Memory B cell (primary cell): ENCODE measurements around the gene MAFF.
"Not testable (repeated sequence)": the region's sequence is repeated elsewhere in the genome, so short reads cannot be mapped to it uniquely, and the experiment has no call there.

Experiments used
- ATAC-seq: fragments of 150-1000 bp; cut with Tn5 transposase; 2 replicates; pipeline ENCODE4 v1.10.0; 2021; ENCODE audit warnings: low read depth, mild to moderate bottlenecking, moderate library complexity
- DNase-seq, 2 donors: peaks; one replicate each; pipeline ENCODE4 v3.0.0; 2022; ENCODE audit warnings: low spot score in 2 of 2
- H3K27ac Mint-ChIP-seq: one replicate; pipeline ENCODE4 v1.8.0; 2022; ENCODE audit warnings: mild to moderate bottlenecking, moderate library complexity, mixed read lengths
- H3K27me3 Mint-ChIP-seq: one replicate; pipeline ENCODE4 v1.8.0; 2022; ENCODE audit warnings: mixed read lengths
- H3K36me3 Mint-ChIP-seq: one replicate; pipeline ENCODE4 v1.8.0; 2022; ENCODE audit warnings: mild to moderate bottlenecking, mixed read lengths
- H3K4me1 Mint-ChIP-seq: one replicate; pipeline ENCODE4 v1.8.0; 2022; ENCODE audit warnings: mixed read lengths
- H3K4me3 Mint-ChIP-seq: one replicate; pipeline ENCODE4 v1.8.0; 2022; ENCODE audit warnings: mild to moderate bottlenecking, moderate library complexity, mixed read lengths
- H3K9me3 Mint-ChIP-seq: one replicate; pipeline ENCODE4 v1.8.0; 2022; ENCODE audit warnings: mixed read lengths

MAFF gene

DNA sequence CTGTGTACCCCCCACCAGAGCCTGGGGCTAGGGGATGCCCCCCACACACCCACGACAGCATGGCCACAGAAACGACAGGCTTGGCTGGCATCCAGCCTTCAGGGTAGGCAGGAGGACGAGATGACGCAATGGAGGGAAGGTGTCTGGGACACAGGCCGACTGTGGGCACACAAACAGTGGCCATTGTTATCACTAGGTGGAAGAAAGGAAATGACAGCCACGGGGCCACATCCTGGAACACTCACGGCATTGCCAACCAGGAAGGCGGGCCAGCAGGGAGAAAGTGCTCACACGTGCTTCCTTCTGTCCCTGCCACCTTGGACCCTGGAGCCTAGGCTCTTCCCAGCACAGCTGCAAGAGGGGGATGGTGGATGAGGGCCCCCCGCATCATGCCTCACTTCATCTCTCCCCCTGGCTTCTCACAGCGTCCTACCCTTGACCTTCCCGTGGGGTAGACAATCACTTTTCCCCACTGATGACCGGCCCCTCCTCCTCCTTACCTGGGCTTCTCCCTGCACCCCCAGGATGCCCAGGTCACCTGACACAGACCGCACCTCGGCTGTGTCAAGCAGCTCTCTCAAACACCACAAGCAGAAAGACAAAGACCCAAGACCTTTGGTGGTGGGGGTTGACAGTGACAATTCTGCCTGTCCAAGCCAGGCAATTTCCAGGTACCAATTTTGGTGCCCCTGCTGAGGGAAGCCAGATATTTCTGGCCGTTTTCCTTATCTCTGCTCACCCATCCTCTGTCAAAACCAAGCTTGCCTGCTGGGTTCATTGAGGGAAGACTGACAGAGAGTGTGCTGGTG, 28.8 kb upstream of the MAFF start:
- H3K9me3 Mint-ChIP-seq, result no peaks in the 10 kb centered on the region
- ATAC-seq (no peak), DNase-seq (no peak)
- no peaks in the 10 kb centered on the region for H3K27me3 Mint-ChIP-seq
- no peak overlapping the region for H3K4me3 Mint-ChIP-seq
- H3K36me3 Mint-ChIP-seq, result peaks cover 7% of the 10 kb centered on the region
- peaks cover 10% of the 10 kb centered on the region for H3K4me1 Mint-ChIP-seq
- H3K27ac Mint-ChIP-seq, result no peak overlapping the region

DNA sequence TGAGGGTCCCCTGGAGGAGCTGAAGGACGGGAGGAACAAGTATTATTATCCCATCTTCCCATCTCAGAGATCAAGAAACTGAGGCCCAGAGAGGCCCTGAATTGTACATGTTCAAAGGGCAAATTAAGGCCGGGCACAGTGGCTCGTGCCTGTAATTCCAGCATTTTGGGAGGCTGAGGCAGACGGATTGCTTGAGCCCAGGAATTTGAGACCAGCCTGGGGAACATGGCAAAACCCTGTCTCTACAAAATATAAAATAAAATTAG, 28.2 kb upstream of the MAFF start:
- no peaks in the 10 kb centered on the region for H3K9me3 Mint-ChIP-seq
- no peaks in the 10 kb centered on the region for H3K27me3 Mint-ChIP-seq
- no peak for DNase-seq
- H3K36me3 Mint-ChIP-seq, result peaks cover 5% of the 10 kb centered on the region
- H3K27ac Mint-ChIP-seq, result no peak overlapping the region
- no peak for ATAC-seq
- peaks cover 10% of the 10 kb centered on the region for H3K4me1 Mint-ChIP-seq
- no peak overlapping the region for H3K4me3 Mint-ChIP-seq

DNA sequence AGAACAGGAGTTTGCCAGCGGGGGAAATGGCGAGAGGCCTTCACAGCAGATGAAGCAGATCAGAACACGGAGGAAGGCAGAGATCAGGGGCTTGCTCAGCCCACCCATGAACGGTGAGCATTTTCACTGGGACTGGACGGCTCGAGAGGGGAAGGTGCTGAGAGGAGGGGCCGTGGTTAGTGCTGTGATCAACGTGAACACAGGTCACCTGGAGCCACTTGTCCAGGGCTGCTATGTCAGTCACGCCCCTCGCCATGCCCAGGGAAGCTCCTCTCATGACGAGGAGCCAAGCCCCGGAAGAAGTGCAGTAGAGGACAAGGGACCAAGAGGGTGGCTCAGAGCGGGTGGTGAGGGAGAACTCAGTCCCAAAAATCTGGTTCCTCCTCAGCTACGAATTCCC, 27.2 kb upstream of the MAFF start:
- H3K27ac Mint-ChIP-seq, result peak overlapping the region; percentile 43
- peaks cover 13% of the 10 kb centered on the region for H3K4me1 Mint-ChIP-seq
- ATAC-seq (no peak), DNase-seq (no peak)
- no peaks in the 10 kb centered on the region for H3K27me3 Mint-ChIP-seq
- H3K9me3 Mint-ChIP-seq, result no peaks in the 10 kb centered on the region
- peaks cover 8% of the 10 kb centered on the region for H3K36me3 Mint-ChIP-seq
- no peak overlapping the region for H3K4me3 Mint-ChIP-seq

DNA sequence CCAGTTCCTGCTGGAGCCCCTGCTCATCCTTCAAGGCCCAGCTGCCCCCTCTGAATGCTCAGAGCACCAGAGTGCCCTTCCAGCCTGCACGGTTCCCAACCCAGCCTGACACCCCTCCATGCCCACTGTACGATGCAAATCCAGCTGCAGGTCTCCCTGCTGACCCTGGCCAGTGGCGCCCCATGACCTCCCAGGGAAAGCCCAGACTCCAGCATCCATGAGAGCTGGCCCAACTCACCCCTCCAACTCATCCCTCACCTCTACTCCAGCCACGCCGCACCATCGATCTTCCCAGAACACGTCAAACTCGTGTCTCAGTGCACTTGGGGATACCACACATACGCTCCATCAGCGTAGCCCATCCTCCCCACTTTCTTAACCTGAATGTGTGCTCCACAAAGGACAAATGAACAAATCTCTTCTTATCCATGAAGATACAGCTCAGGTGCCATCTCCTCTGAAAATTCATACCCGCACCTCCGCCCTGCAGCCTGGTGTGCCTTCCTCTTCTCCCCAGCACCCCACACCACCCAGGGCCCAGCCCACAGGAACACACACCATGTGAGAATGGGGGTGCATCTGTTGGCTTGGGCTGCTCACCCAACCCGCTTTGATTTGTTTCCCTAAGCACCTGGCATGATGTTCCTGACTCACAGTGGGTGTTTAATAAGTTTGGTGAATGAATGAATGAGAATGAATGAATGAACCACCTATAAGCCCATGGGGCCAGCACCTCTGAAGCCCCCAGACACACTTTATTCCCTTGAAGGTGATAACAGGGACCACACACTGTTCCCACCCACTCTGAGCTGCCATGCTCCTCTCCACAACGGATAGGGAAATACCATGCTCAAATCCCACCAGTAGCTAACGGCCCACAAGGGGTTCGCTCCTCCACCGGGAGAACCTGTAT, 26.3 kb upstream of the MAFF start:
- Mint-ChIP-seq H3K27me3 (no peaks in the 10 kb centered on the region), H3K27ac (no peak overlapping the region)

DNA sequence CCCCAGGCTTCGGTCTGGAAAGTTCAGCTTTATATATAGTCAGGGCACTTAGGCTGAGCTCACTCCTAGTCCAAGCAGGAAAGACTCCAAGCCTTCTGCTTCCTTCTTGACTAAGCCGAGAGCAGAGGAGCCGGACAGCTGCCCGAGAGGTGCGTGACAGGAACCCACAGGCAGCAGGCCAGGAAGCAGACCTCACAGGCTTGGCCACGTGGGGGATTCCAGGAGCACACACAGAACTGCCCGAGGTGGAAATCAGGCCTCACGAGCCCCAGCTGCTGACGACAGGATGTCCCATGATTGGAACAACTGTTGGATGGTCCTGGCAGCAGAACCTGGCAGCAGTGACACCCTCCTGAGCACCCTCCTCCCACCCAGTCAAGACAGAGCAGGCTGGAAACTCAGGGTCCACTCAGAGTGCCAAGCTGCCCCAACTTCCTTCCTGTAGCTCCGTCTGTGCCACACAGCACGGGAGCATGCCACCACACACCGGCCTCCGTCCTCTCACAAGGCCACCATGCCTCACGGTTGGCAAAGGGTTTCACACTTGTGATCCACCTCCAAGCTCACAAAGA, 25.5 kb upstream of the MAFF start:
- Mint-ChIP-seq H3K4me3 (no peak overlapping the region), H3K27ac (no peak overlapping the region), H3K9me3 (no peaks in the 10 kb centered on the region), H3K36me3 (peaks cover 8% of the 10 kb centered on the region), H3K4me1 (peaks cover 30% of the 10 kb centered on the region), H3K27me3 (no peaks in the 10 kb centered on the region)
- ATAC-seq (no peak), DNase-seq (peak in 1 of 2 donors; percentile 27)

More for the DNA sequence above, 26.3 kb upstream of the MAFF start:
- peaks cover 8% of the 10 kb centered on the region for H3K36me3 Mint-ChIP-seq
- ATAC-seq (no peak), DNase-seq (no peak)
- H3K4me1 Mint-ChIP-seq, result peaks cover 22% of the 10 kb centered on the region
- H3K4me3 Mint-ChIP-seq, result no peak overlapping the region
- no peaks in the 10 kb centered on the region for H3K9me3 Mint-ChIP-seq

DNA sequence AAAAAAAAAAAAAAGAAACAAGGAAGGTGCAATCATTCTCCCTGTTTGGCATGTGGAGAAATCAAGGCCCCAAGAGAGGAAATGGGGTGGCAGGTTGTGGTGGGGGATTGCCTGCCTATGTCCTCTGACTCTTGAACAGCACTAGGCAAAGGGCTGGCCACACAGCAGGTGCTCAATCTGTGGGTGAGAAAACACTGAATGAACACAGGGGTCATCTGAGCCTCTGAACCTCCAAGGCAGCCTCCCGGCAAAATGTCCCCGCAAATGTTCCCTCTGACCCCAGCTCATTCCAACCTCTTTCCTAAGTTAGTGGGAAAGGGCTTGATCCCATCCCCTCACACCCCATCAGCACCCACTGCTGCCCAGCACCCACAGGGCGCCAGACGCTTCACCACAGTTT, 24.8 kb upstream of the MAFF start:
- DNase-seq, result no peak
- no peak for ATAC-seq
- Mint-ChIP-seq H3K36me3 (peaks cover 6% of the 10 kb centered on the region), H3K9me3 (no peaks in the 10 kb centered on the region), H3K4me3 (no peak overlapping the region), H3K27ac (no peak overlapping the region), H3K4me1 (peaks cover 31% of the 10 kb centered on the region), H3K27me3 (no peaks in the 10 kb centered on the region)

DNA sequence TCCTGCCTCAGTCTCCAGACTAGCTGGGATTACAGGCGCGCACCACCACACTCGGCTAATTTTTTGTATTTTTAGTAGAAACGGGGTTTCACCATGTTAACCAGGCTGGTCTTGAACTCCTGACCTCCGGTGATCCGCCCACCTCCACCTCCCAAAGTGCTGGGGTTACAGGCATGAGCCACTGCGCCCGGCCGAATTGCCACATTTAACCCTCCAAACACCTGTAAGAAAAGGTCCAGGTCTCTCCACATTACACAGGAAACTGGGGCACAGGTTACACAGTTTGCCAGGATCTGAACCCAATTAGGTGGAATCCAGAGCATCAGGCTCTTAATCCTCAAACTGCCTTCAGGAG, 24.2 kb upstream of the MAFF start:
- H3K36me3 Mint-ChIP-seq, result not testable (repeated sequence)

DNA sequence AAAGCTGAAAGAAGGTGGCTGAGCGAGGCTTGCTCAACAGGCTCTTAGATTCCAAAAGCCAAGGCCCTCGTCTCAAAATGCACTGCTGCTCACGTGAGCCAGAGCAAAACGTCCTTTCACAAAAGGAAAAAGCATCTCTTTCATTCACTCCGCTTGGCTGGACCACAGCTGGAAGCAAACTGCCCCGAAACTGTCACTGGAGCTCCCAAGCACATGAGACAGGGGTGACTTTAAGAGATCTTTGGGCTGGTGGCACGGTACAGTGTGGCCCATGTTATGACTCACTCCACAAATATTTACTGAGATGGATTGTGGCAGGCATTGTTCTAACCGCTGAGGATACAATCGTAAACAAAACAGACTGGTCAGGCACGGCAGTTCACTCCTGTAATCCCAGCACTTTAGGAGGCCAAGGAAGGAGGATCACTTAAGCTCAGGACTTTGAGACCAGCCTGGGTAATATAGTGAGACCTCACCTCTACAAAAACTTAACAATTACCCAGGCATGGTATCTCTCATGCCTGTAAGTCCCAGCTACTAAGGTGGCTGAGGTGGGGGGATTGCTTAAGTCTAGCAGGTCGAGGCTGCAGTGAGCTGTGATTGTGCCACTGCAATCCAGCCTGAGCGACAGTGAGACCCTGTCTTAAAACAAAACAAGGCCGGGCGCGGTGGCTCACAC, 23.7 kb upstream of the MAFF start:
- Mint-ChIP-seq H3K9me3 (no peaks in the 10 kb centered on the region), H3K27ac (no peak overlapping the region), H3K27me3 (no peaks in the 10 kb centered on the region), H3K36me3 (peaks cover 6% of the 10 kb centered on the region), H3K4me3 (no peak overlapping the region), H3K4me1 (peaks cover 31% of the 10 kb centered on the region)
- DNase-seq, result no peak
- no peak for ATAC-seq

More for the DNA sequence above, 24.2 kb upstream of the MAFF start:
- not testable (repeated sequence) for ATAC-seq, DNase-seq, H3K27me3 Mint-ChIP-seq, H3K9me3 Mint-ChIP-seq, H3K4me3 Mint-ChIP-seq, H3K27ac Mint-ChIP-seq
- H3K4me1 Mint-ChIP-seq, result peaks cover 31% of the 10 kb centered on the region

DNA sequence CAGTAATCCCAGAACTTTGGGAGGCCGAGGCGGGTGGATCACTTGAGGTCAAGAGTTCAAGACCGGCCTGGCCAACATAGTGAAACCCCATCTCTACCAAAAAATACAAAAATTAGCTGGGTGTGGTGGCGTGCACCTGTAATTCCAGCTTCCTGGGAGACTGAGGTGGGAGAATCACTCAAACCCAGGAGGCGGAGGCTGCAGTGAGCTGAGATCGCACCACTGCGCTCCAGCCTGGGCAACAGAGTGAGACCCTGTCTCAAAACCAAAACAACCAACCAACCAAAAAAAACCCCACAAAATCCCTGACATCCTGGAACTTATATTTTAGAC, 23.2 kb upstream of the MAFF start:
- DNase-seq, H3K9me3 Mint-ChIP-seq, ATAC-seq, H3K36me3 Mint-ChIP-seq, H3K27ac Mint-ChIP-seq, H3K4me3 Mint-ChIP-seq, H3K27me3 Mint-ChIP-seq: not testable (repeated sequence)
- peaks cover 29% of the 10 kb centered on the region for H3K4me1 Mint-ChIP-seq

DNA sequence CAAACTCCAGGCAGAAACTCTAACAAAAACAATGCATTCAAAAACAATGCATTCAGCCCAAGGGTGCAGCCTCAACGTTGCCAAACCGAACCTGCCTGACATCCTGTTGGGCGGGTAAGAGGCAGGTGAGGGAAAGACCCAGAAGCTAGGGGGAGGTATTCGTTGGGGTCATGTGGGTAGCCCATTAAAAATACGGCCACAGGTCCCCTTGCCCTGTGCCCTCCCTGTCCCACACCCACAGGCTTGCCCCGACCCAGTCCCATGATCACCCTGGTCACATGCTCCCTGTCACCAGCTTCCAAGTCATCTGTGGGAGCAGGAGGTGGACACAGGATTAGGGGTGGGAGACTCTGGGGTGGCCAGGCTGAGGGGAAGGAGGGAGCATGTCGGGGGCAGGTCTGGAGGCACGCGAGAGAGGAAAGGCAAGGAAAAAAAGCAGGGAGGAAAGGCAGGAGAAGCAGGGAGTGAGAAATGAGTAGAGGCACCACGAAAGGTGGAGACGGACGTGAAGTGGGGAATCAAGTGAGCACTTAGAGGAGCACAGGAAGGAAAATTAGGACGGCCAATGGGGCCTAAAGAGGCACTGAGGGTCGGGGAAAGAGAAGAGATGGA, 20.8 kb upstream of the MAFF start:
- H3K4me1 Mint-ChIP-seq, result peaks cover 23% of the 10 kb centered on the region
- H3K27me3 Mint-ChIP-seq, result peaks cover 3% of the 10 kb centered on the region
- peaks cover 3% of the 10 kb centered on the region for H3K36me3 Mint-ChIP-seq
- peak in 1 of 2 donors; percentile 36 for DNase-seq
- peak overlapping the region; percentile 99 for H3K4me3 Mint-ChIP-seq
- H3K27ac Mint-ChIP-seq, result peak overlapping the region; percentile 94
- no peaks in the 10 kb centered on the region for H3K9me3 Mint-ChIP-seq
- ATAC-seq, result peak; percentile 17

DNA sequence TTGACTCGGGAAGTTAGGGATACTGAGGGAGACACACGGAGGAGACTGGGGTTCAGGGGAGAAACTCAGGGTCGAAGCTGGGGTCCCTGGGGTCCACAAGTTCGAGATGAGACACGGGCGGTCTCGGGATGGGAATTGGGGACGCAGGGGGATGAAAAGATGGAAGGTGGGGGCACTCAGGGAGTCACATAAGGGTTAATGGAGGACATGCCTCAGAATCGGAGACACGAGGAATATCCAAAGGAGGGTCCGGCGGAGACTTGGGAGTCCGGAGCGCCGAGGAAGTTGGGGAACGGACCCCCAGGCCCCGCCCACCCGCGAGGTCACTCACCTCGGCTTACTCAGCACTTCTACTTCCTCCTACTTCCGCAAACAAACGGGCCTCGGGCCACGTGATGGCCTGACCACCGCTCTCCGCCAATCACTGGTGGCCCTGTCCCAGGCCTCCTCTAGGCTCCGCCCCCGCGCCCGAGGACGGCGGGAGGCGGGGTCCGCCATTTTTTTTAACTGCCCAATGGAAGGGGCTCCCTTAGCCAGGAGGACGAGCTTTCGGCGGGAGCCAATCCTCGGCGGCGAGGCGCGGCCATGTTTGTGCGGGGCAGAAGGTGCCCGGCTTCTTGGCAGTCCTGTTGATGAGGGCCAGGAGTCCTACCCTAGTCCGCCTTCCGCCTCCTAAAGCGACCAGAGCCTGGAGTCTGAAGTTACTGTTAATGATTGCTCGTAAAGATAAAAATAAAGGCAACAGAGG, 20.2 kb upstream of the MAFF start, which contains the start of gene PLA2G6:
Gene PLA2G6 (minus strand): TSS at position 378 of the 748 bp plus-strand sequence. CDS start 12,404 bp downstream, outside the sequence.
- H3K27me3 Mint-ChIP-seq, result peaks cover 7% of the 10 kb centered on the region
- peak within 1 kb of the TSS; percentile 94 for H3K27ac Mint-ChIP-seq
- DNase-seq (peak; percentile 95 to 98), ATAC-seq (peak; percentile 92)
- H3K9me3 Mint-ChIP-seq, result no peaks in the 10 kb centered on the region
- peaks cover 3% of the 10 kb centered on the region for H3K36me3 Mint-ChIP-seq
- H3K4me1 Mint-ChIP-seq, result peaks cover 23% of the 10 kb centered on the region
- peak within 1 kb of the TSS; percentile 99 for H3K4me3 Mint-ChIP-seq

DNA sequence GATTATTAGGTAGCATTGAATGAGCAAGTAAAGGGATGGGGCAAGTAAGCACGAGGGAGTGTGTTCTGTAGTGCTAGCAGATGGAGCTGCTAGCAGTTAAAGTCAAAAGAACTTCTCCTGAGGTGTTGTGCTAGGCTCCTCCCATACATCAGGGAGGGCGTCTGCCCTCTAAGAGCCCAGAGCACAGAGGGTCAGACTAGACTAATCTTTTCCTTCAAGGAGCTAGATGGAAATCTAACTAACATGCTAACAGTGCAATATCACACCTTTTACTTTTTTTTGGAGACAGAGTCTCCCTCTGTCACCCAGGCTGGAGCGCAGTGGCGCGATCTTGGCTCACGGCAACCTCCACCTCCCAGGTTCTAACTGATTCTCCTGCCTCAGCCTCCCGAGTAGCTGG, 17.0 kb upstream of the MAFF start:
- Mint-ChIP-seq H3K27ac (no peak overlapping the region), H3K4me1 (peaks cover 18% of the 10 kb centered on the region), H3K27me3 (peaks cover 13% of the 10 kb centered on the region), H3K4me3 (no peak overlapping the region), H3K9me3 (peaks cover 1% of the 10 kb centered on the region), H3K36me3 (peaks cover 4% of the 10 kb centered on the region)
- DNase-seq (no peak), ATAC-seq (no peak)

DNA sequence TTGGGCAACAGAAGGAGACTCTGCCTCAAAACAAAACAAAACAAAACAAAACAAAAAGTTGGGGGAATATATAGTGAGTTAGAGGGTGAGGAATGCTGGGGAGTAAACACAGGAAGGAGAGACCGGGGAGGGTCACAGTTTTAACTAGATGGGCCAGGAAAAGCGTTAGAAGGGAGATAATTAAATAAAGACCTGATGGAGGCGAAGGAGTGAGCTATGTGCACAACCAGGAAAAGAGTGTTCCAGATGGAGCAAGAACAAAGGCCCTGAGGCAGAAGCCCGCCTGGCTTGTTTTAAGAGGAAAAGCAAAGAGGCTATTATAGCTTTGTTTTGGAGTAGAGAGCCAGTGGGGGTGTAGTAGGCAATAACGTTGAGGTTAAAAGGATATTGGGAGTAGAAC, 15.4 kb upstream of the MAFF start:
- H3K4me1 Mint-ChIP-seq, result peaks cover 2% of the 10 kb centered on the region
- H3K9me3 Mint-ChIP-seq, result peaks cover 1% of the 10 kb centered on the region
- ATAC-seq (no peak), DNase-seq (no peak)
- H3K27ac Mint-ChIP-seq, result no peak overlapping the region
- peaks cover 15% of the 10 kb centered on the region for H3K27me3 Mint-ChIP-seq
- peaks cover 4% of the 10 kb centered on the region for H3K36me3 Mint-ChIP-seq
- H3K4me3 Mint-ChIP-seq, result no peak overlapping the region
